ENCODE results near the gene TM9SF2.
"Not testable (repeated sequence)": the region's sequence is repeated elsewhere in the genome, so short reads cannot be mapped to it uniquely, and the experiment has no call there.

Gene TM9SF2

DNA sequence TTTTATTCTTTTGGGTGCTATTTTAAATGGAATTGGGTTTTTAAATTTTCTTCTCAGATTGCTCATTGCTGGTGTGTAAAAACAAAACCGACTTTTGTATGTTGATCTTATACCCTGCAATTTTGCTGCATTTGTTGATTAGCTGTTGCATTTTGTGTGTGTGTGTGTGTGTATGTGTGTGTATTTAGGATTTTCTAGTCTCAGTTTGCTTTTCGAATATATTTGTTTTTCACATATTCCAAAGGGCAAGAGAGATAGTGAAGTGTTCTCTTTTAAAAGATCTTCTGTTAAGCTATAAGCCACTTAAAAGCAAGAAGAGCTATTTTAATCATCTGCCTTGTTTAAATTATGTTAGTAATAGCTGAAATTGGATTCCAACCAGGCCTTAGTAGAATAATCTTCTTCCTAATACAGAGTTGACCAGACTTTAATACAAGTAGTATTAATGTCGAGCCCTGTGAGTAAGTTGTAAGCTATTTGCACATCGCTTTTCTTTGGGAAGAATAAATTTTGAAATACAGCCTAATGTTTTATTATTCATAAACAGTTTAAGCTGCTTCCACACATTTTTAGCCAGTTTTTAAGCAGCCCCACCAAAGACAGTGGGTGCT, 57.4 kb downstream of the TM9SF2 start:
- DNase-seq (ENCODE audit: low read depth, low spot score), result no peak
- TF ChIP-seq, protein P1, sequence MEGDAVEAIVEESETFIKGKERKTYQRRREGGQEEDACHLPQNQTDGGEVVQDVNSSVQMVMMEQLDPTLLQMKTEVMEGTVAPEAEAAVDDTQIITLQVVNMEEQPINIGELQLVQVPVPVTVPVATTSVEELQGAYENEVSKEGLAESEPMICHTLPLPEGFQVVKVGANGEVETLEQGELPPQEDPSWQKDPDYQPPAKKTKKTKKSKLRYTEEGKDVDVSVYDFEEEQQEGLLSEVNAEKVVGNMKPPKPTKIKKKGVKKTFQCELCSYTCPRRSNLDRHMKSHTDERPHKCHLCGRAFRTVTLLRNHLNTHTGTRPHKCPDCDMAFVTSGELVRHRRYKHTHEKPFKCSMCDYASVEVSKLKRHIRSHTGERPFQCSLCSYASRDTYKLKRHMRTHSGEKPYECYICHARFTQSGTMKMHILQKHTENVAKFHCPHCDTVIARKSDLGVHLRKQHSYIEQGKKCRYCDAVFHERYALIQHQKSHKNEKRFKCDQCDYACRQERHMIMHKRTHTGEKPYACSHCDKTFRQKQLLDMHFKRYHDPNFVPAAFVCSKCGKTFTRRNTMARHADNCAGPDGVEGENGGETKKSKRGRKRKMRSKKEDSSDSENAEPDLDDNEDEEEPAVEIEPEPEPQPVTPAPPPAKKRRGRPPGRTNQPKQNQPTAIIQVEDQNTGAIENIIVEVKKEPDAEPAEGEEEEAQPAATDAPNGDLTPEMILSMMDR (IDR thresholded peaks at IDR 0.05; ENCODE audit: low read depth, low read length), result no peak
- in situ Hi-C loops (cut with HindIII; ENCODE audit: low sequenced_read_pairs), result no loop called here
- H3K4me3 ChIP-seq (ENCODE audit: low read depth, low read length), result no peak overlapping the region

DNA sequence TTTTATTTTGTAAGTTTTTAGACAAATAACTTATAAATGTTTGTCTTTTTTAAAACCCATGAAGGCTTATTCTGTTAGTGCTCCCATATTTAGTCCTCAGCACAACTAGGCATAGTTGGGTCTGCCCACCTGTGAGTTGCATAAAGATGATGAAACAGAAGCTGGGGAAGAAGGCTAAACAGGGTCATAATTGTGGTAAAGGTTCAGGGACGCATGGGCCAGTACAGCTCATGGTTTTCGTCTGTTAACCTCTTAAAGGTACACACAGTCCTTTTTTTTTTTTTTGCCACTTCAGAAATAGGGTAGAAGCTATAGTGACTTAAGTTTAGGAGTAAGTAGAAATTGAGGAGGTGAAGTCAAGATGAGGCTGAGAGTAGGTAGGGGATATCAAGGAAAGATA, 58.3 kb downstream of the TM9SF2 start:
- TF ChIP-seq, protein P1 (IDR thresholded peaks at IDR 0.05; ENCODE audit: low read depth, low read length), result no peak
- no peak for DNase-seq (ENCODE audit: low read depth, low spot score)
- H3K4me3 ChIP-seq (ENCODE audit: low read depth, low read length), result no peak overlapping the region
- in situ Hi-C loops (cut with HindIII; ENCODE audit: low sequenced_read_pairs), result no loop called here

DNA sequence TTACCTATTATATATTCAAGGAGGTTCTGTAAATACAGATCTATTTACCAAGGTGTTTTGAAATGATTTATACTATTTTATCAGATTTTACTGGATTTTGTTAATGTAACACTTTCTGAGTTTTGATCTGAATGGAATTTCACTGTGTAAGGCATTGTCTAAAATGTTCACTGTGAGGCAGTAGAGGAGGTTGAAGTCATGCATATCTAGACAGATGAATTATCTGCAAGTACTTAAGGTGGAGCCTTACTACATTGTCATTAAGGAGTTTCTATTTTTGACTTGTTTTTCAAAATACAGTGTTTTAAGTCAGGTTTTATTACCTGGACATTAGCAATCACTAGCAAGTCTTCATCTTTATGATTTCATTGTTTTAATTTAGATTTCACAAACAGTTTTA, 62.1 kb downstream of the TM9SF2 start:
- no peak overlapping the region for H3K4me3 ChIP-seq (ENCODE audit: low read depth, low read length)
- in situ Hi-C loops (cut with HindIII; ENCODE audit: low sequenced_read_pairs), result no loop called here
- no peak for DNase-seq (ENCODE audit: low read depth, low spot score)
- TF ChIP-seq, protein P1 (IDR thresholded peaks at IDR 0.05; ENCODE audit: low read depth, low read length), result no peak

DNA sequence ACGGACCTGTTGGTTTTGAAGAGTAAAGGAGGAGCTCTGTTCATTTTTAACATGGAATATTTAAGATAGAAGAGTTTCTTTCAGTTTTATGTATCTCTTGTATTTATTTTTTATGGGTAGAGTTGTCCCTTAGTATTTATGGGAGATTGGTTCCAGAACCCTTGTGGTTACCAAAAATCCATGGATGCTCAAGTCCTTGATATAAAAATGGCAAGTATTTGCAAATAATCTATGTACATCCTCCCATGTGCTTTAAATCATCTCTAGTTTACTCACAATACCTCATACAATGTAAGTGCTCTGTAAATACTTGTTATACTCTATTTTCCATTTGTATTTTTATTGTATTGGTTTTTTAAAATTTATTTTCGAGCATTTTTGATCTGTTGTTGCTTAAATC, 63.1 kb downstream of the TM9SF2 start:
- no peak overlapping the region for H3K4me3 ChIP-seq (ENCODE audit: low read depth, low read length)
- TF ChIP-seq, protein P1 (IDR thresholded peaks at IDR 0.05; ENCODE audit: low read depth, low read length), result no peak
- DNase-seq (ENCODE audit: low read depth, low spot score), result no peak
- in situ Hi-C loops (cut with HindIII; ENCODE audit: low sequenced_read_pairs), result no loop called here

DNA sequence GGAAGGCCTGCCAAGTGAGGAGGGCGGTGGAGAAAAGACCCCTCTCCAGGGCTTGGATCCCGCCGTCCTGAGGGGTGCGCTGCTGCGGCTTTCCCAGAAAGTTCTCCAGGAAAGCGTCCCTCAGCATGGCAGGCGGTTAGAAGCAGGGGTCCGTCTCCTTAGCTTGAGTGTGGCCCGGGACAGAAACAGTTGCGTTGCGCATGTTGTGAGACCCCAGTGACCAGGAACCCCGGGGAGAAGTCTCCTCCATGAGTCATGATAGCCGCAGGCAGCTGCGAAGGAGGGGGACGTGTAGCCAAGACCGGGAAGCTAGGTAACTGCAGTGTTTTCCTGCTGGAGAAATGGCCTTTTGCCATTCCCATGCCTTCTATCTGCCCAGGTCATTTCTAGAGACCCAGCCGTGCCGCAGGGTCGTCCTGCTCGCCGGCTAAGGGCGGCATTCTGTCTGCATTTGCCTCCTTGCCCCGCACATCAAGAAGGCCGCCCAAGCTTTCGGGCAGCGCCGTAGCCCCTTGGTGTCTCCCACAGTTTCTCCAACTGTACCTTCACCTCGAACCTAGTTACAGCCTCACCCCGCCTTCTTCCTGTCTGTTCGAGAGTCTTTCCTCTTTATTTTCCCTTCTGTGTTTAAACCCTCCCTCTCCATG, 64.3 kb downstream of the TM9SF2 start:
- H3K4me3 ChIP-seq (ENCODE audit: low read depth, low read length), result no peak overlapping the region
- DNase-seq (ENCODE audit: low read depth, low spot score), result peak; percentile 22
- TF ChIP-seq, protein P1 (IDR thresholded peaks at IDR 0.05; ENCODE audit: low read depth, low read length), result no peak
- in situ Hi-C loops (cut with HindIII; ENCODE audit: low sequenced_read_pairs), result no loop called here

DNA sequence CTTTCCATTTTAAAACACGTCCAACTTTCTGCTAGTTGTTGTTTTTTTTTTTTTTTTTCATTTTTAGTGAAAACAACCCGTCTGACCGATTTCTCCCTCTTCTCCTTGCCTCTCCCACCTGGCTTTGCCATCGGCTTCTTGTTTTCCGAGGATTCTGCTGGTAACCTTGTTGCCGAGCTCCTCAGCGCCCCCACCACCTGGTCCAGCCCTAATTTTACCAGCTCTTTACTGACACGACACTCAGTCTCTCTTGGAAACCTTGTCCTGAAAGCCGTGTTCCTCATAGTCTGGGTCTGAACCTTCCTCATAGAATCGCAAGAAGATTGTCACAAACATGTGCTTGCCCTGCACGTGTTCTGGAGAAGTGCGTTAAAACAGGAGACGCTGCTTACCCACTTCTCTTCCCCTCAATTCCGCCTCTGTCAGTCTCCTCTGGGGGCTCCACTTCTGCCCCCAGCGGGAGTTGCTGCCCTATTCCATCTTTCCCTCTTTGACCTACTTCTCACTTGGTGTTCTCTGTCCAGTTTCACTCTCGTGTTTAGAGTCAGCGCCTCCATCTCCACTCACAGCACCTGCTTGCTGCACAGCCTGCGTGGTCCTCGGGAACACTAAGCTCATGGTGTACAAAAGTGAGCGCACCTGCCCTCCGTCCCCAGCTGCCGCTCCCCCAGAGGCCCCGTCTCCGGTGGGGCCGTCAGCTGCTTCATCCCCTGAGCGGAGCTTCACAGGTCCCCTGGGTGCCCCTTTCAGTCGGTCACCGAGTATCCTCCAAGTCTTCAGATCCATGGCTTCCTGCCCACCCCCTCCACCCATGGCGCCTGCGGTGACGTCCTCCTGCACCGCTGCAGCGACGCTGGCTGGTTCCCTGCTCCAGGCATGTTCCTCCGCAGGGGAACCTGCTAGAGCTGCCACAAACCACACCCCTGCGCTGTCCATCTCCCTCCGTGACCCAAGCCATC, 65.1 kb downstream of the TM9SF2 start:
- in situ Hi-C loops (cut with HindIII; ENCODE audit: low sequenced_read_pairs), result no loop called here
- no peak for DNase-seq (ENCODE audit: low read depth, low spot score)
- TF ChIP-seq, protein P1 (IDR thresholded peaks at IDR 0.05; ENCODE audit: low read depth, low read length), result no peak
- H3K4me3 ChIP-seq (ENCODE audit: low read depth, low read length), result no peak overlapping the region

DNA sequence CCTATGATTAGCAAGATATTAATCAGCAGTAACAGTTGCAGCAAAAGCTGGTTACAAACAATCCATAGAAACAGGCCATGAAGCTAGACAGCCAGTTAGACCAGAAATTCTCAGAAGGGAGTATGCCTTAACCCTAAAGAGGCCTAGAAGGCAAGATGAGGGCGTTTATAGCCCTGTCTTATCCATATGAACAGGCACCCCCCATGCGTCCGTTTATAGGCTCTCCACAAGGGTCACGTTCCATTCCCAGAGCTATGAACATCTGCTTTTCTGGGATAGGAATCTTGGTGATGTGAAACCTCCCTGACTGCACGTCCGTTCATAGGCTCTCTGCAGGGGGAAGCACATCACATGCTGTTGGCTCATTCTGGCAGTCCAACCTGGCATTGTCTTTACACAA, 67.6 kb downstream of the TM9SF2 start:
- H3K4me3 ChIP-seq (ENCODE audit: low read depth, low read length); DNase-seq (ENCODE audit: low read depth, low spot score); in situ Hi-C loops (cut with HindIII; ENCODE audit: low sequenced_read_pairs): not testable (repeated sequence)
